Activated T-cell treated with anti-CD3 and anti-CD28 coated beads, Interleukin-2, amount 50 U/mL, for 24 hours (primary cell): ENCODE data around the gene TNIK.
"Not testable (repeated sequence)": the region's sequence is repeated elsewhere in the genome, so short reads cannot be mapped to it uniquely, and the experiment has no call there.

Experiments
- DNase-seq: peaks from one replicate; pipeline ENCODE4 v3.0.0-alpha.2; 2020
- H3K27ac Mint-ChIP-seq: 2 replicates; pipeline ENCODE4 v1.8.0; 2020; ENCODE audit warnings: mild to moderate bottlenecking, mixed read lengths
- H3K27me3 Mint-ChIP-seq: 2 replicates; pipeline ENCODE4 v1.8.0; 2020; ENCODE audit warnings: mixed read lengths
- H3K36me3 Mint-ChIP-seq: 2 replicates; pipeline ENCODE4 v1.8.0; 2020; ENCODE audit warnings: low read depth, mixed read lengths
- H3K4me1 Mint-ChIP-seq: 2 replicates; pipeline ENCODE4 v1.8.0; 2020; ENCODE audit warnings: low read depth, mixed read lengths
- H3K4me3 Mint-ChIP-seq: 2 replicates; pipeline ENCODE4 v1.8.0; 2020; ENCODE audit warnings: mild to moderate bottlenecking, moderate library complexity, mixed read lengths
- H3K9me3 Mint-ChIP-seq: 2 replicates; pipeline ENCODE4 v1.8.0; 2020; ENCODE audit warnings: mixed read lengths

The TNIK gene

GRCh38 chr3:171317171-171317570 lies 143.0 kb downstream of the TNIK start:
- Mint-ChIP-seq H3K27ac (no peak overlapping the region), H3K4me3 (no peak overlapping the region), H3K9me3 (no peaks in the 10 kb centered on the region), H3K36me3 (no peaks in the 10 kb centered on the region), H3K4me1 (peaks cover 46% of the 10 kb centered on the region), H3K27me3 (no peaks in the 10 kb centered on the region)
- no peak for DNase-seq

GRCh38 chr3:171315919-171316318 lies 144.3 kb downstream of the TNIK start:
- H3K4me3 Mint-ChIP-seq = no peak overlapping the region
- no peaks in the 10 kb centered on the region for H3K9me3 Mint-ChIP-seq
- H3K27me3 Mint-ChIP-seq = no peaks in the 10 kb centered on the region
- peaks cover 47% of the 10 kb centered on the region for H3K4me1 Mint-ChIP-seq
- no peak overlapping the region for H3K27ac Mint-ChIP-seq
- H3K36me3 Mint-ChIP-seq = no peaks in the 10 kb centered on the region
- no peak for DNase-seq

- peaks cover 50% of the 10 kb centered on the region for H3K4me1 Mint-ChIP-seq
- H3K27ac Mint-ChIP-seq = peak overlapping the region; percentile 17
These were observed 145.1 kb downstream of the TNIK start for GRCh38 chr3:171315101-171315500.

GRCh38 chr3:171314341-171314740 lies 145.9 kb downstream of the TNIK start:
- Mint-ChIP-seq H3K27ac (no peak overlapping the region), H3K36me3 (no peaks in the 10 kb centered on the region), H3K4me3 (no peak overlapping the region), H3K9me3 (no peaks in the 10 kb centered on the region), H3K4me1 (peaks cover 54% of the 10 kb centered on the region), H3K27me3 (no peaks in the 10 kb centered on the region)
- DNase-seq = no peak

More at GRCh38 chr3:171315101-171315500, 145.1 kb downstream of the TNIK start:
- Mint-ChIP-seq H3K36me3 (no peaks in the 10 kb centered on the region), H3K9me3 (no peaks in the 10 kb centered on the region), H3K27me3 (no peaks in the 10 kb centered on the region), H3K4me3 (no peak overlapping the region)
- no peak for DNase-seq

GRCh38 chr3:171313702-171314101 lies 146.5 kb downstream of the TNIK start:
- Mint-ChIP-seq H3K4me1 (peaks cover 60% of the 10 kb centered on the region), H3K9me3 (no peaks in the 10 kb centered on the region), H3K27ac (no peak overlapping the region), H3K4me3 (no peak overlapping the region), H3K27me3 (no peaks in the 10 kb centered on the region), H3K36me3 (no peaks in the 10 kb centered on the region)
- no peak for DNase-seq

GRCh38 chr3:171312741-171313140 lies 147.5 kb downstream of the TNIK start:
- Mint-ChIP-seq H3K27ac (peak overlapping the region; percentile 23), H3K36me3 (no peaks in the 10 kb centered on the region), H3K9me3 (no peaks in the 10 kb centered on the region), H3K4me1 (peaks cover 68% of the 10 kb centered on the region), H3K4me3 (no peak overlapping the region), H3K27me3 (no peaks in the 10 kb centered on the region)
- DNase-seq = no peak

GRCh38 chr3:171311784-171312183 lies 148.4 kb downstream of the TNIK start:
- Mint-ChIP-seq H3K36me3 (no peaks in the 10 kb centered on the region), H3K27me3 (no peaks in the 10 kb centered on the region), H3K9me3 (no peaks in the 10 kb centered on the region), H3K27ac (peak overlapping the region; percentile 42), H3K4me3 (peak overlapping the region; percentile 18), H3K4me1 (peaks cover 72% of the 10 kb centered on the region)
- DNase-seq = no peak

- peaks cover 75% of the 10 kb centered on the region for H3K4me1 Mint-ChIP-seq
- H3K9me3 Mint-ChIP-seq = no peaks in the 10 kb centered on the region
- DNase-seq = no peak
- no peaks in the 10 kb centered on the region for H3K36me3 Mint-ChIP-seq
- H3K4me3 Mint-ChIP-seq = no peak overlapping the region
- H3K27ac Mint-ChIP-seq = no peak overlapping the region
- no peaks in the 10 kb centered on the region for H3K27me3 Mint-ChIP-seq
These were observed 150.3 kb downstream of the TNIK start for GRCh38 chr3:171309906-171310359.

GRCh38 chr3:171307988-171308387 lies 152.2 kb downstream of the TNIK start:
- H3K9me3 Mint-ChIP-seq = peaks cover 3% of the 10 kb centered on the region

GRCh38 chr3:171307046-171307585 lies 153.1 kb downstream of the TNIK start:
- H3K9me3 Mint-ChIP-seq = peaks cover 3% of the 10 kb centered on the region
- H3K4me1 Mint-ChIP-seq = peaks cover 69% of the 10 kb centered on the region
- H3K4me3 Mint-ChIP-seq = no peak overlapping the region
- no peaks in the 10 kb centered on the region for H3K36me3 Mint-ChIP-seq
- H3K27me3 Mint-ChIP-seq = no peaks in the 10 kb centered on the region
- no peak overlapping the region for H3K27ac Mint-ChIP-seq
- DNase-seq = no peak

More at GRCh38 chr3:171307988-171308387, 152.2 kb downstream of the TNIK start:
- H3K36me3 Mint-ChIP-seq = no peaks in the 10 kb centered on the region
- H3K27me3 Mint-ChIP-seq = no peaks in the 10 kb centered on the region
- no peak for DNase-seq
- H3K4me3 Mint-ChIP-seq = no peak overlapping the region
- peaks cover 73% of the 10 kb centered on the region for H3K4me1 Mint-ChIP-seq
- no peak overlapping the region for H3K27ac Mint-ChIP-seq

- Mint-ChIP-seq H3K36me3 (peaks cover 1% of the 10 kb centered on the region), H3K4me3 (no peak overlapping the region), H3K27ac (no peak overlapping the region), H3K27me3 (no peaks in the 10 kb centered on the region), H3K4me1 (peaks cover 71% of the 10 kb centered on the region), H3K9me3 (peaks cover 3% of the 10 kb centered on the region)
- DNase-seq = no peak
These were observed 153.6 kb downstream of the TNIK start for GRCh38 chr3:171306631-171307030.

- Mint-ChIP-seq H3K27ac (peak overlapping the region; percentile 16), H3K4me1 (peaks cover 69% of the 10 kb centered on the region)
- H3K4me3 Mint-ChIP-seq, H3K27me3 Mint-ChIP-seq, DNase-seq, H3K36me3 Mint-ChIP-seq, H3K9me3 Mint-ChIP-seq: not testable (repeated sequence)
These were observed 154.4 kb downstream of the TNIK start for GRCh38 chr3:171305823-171306222.

GRCh38 chr3:171304498-171304897 lies 155.7 kb downstream of the TNIK start:
- H3K27ac Mint-ChIP-seq, H3K27me3 Mint-ChIP-seq, DNase-seq, H3K9me3 Mint-ChIP-seq, H3K4me3 Mint-ChIP-seq, H3K36me3 Mint-ChIP-seq: not testable (repeated sequence)
- H3K4me1 Mint-ChIP-seq = peaks cover 70% of the 10 kb centered on the region

GRCh38 chr3:171304017-171304416 lies 156.2 kb downstream of the TNIK start:
- Mint-ChIP-seq H3K36me3 (peaks cover 11% of the 10 kb centered on the region), H3K4me1 (peaks cover 70% of the 10 kb centered on the region)
- not testable (repeated sequence) for H3K9me3 Mint-ChIP-seq, DNase-seq, H3K27me3 Mint-ChIP-seq, H3K27ac Mint-ChIP-seq, H3K4me3 Mint-ChIP-seq

- Mint-ChIP-seq H3K4me3 (no peak overlapping the region), H3K27ac (no peak overlapping the region), H3K4me1 (peaks cover 63% of the 10 kb centered on the region), H3K36me3 (peaks cover 14% of the 10 kb centered on the region), H3K27me3 (no peaks in the 10 kb centered on the region), H3K9me3 (peaks cover 3% of the 10 kb centered on the region)
- DNase-seq = no peak
These were observed 158.2 kb downstream of the TNIK start for GRCh38 chr3:171301998-171302397.

GRCh38 chr3:171301002-171301401 lies 159.2 kb downstream of the TNIK start:
- Mint-ChIP-seq H3K4me3 (no peak overlapping the region), H3K4me1 (peaks cover 66% of the 10 kb centered on the region), H3K27ac (no peak overlapping the region), H3K36me3 (peaks cover 14% of the 10 kb centered on the region), H3K9me3 (peaks cover 3% of the 10 kb centered on the region), H3K27me3 (no peaks in the 10 kb centered on the region)
- no peak for DNase-seq
